HG03060 (cell line): ENCODE measurements around the gene UBL5.
A peak's percentile ranks its signal among the peaks of the same experiment; 100 is the strongest.
"Not testable (repeated sequence)": the region's sequence is repeated elsewhere in the genome, so short reads cannot be mapped to it uniquely, and the experiment has no call there.

Experiments
- ATAC-seq: cut with Tn5 transposase; IDR thresholded peaks from one replicate; pipeline ENCODE4 v1.9.1; 2021; ENCODE audit warnings: low read depth, moderate number of reproducible peaks; ENCODE audit not compliant: unreplicated experiment

UBL5 gene

GRCh38 chr19:9808855-9809824 lies 18.6 kb upstream of the UBL5 start:
- no peak for ATAC-seq

- no peak for ATAC-seq
Measured at GRCh38 chr19:9811139-9811538, 16.6 kb upstream of the UBL5 start.

- no peak for ATAC-seq
Measured at GRCh38 chr19:9818175-9818733, 9.5 kb upstream of the UBL5 start.

- ATAC-seq: peak; percentile 75
Measured at GRCh38 chr19:9818734-9819595, 8.8 kb upstream of the UBL5 start, which contains the start of gene FBXL12. FBXL12 (minus strand) TSS chr19:9819079; CDS start chr19:9818813, 266 bp downstream.

- no peak for ATAC-seq
Measured at GRCh38 chr19:9819596-9819909, 8.2 kb upstream of the UBL5 start.

GRCh38 chr19:9820034-9820433 lies 7.7 kb upstream of the UBL5 start:
- ATAC-seq: not testable (repeated sequence)

- no peak for ATAC-seq
Measured at GRCh38 chr19:9823816-9824215, 3.9 kb upstream of the UBL5 start.

- ATAC-seq: no peak
Measured at GRCh38 chr19:9828551-9829063, 889 bp downstream of the UBL5 start.

GRCh38 chr19:9834307-9834725 lies 6.6 kb downstream of the UBL5 start:
- no peak for ATAC-seq

GRCh38 chr19:9834726-9835506 lies 7.2 kb downstream of the UBL5 start, which contains the start of gene PIN1:
PIN1 (plus strand) TSS chr19:9835318; CDS start chr19:9835345, 27 bp downstream.
- ATAC-seq: peak; percentile 76

GRCh38 chr19:9835507-9835949 lies 7.8 kb downstream of the UBL5 start:
- no peak for ATAC-seq

- ATAC-seq: no peak
Measured at GRCh38 chr19:9836021-9836420, 8.3 kb downstream of the UBL5 start.

- ATAC-seq: no peak
Measured at GRCh38 chr19:9838324-9838723, 10.6 kb downstream of the UBL5 start.

GRCh38 chr19:9839415-9839814 lies 11.7 kb downstream of the UBL5 start:
- ATAC-seq: no peak

GRCh38 chr19:9842834-9843625 lies 15.3 kb downstream of the UBL5 start:
- no peak for ATAC-seq

- ATAC-seq: not testable (repeated sequence)
Measured at GRCh38 chr19:9843626-9844273, 16.0 kb downstream of the UBL5 start.

- ATAC-seq: no peak
Measured at GRCh38 chr19:9847087-9847671, 19.5 kb downstream of the UBL5 start.

GRCh38 chr19:9848060-9848459 lies 20.3 kb downstream of the UBL5 start:
- no peak for ATAC-seq
